Astrocyte of the spinal cord (primary cell): Measurements from ENCODE around the gene LCE3B.

Source experiments
- DNase-seq: peaks from one replicate; pipeline ENCODE4 v3.0.0; 2011; ENCODE audit warnings: low read depth, low spot score
- H3K4me3 ChIP-seq: 2 replicates; pipeline ENCODE4 v1.5.1; 2011; ENCODE audit warnings: low read depth, mild to moderate bottlenecking, low read length, moderate library complexity
- in situ Hi-C: cut with HindIII; loops from 2 replicates; pipeline ENCODE4 v1.10.0; 2017; ENCODE audit warnings: low sequenced_read_pairs
- TF ChIP-seq, protein P1 (sequence below): IDR thresholded peaks from 2 replicates; pipeline ENCODE4 v1.5.1; 2012; ENCODE audit warnings: low read depth, mild to moderate bottlenecking, low read length, inconsistent platforms

Gene LCE3B

DNA sequence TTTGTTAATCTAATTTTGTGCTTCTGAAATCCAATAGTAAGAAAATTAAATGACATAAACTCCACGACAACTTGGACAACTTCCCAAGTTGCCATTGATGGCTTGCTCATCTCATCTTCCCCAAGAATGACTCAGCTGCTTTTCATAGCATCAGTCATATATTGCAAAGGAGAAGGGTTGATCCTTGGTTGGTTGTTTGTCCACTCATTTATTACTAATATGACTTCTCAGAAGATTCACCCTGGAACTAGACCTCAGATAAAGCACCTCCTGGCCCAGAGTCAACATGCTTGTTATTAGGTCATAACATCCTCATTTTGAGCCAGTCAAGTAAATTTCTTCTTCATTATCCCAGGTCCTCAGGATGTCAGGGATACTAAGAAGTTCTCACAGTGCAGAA, 31.0 kb upstream of the LCE3B start:
- DNase-seq: no peak
- no peak overlapping the region for H3K4me3 ChIP-seq
- TF ChIP-seq, protein P1, sequence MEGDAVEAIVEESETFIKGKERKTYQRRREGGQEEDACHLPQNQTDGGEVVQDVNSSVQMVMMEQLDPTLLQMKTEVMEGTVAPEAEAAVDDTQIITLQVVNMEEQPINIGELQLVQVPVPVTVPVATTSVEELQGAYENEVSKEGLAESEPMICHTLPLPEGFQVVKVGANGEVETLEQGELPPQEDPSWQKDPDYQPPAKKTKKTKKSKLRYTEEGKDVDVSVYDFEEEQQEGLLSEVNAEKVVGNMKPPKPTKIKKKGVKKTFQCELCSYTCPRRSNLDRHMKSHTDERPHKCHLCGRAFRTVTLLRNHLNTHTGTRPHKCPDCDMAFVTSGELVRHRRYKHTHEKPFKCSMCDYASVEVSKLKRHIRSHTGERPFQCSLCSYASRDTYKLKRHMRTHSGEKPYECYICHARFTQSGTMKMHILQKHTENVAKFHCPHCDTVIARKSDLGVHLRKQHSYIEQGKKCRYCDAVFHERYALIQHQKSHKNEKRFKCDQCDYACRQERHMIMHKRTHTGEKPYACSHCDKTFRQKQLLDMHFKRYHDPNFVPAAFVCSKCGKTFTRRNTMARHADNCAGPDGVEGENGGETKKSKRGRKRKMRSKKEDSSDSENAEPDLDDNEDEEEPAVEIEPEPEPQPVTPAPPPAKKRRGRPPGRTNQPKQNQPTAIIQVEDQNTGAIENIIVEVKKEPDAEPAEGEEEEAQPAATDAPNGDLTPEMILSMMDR: no peak
- in situ Hi-C loops: no loop called here

GRCh38 chr1:152585586-152585985, 28.0 kb upstream of the LCE3B start:
- in situ Hi-C loops: no loop called here
- DNase-seq: no peak
- TF ChIP-seq, protein P1: no peak
- H3K4me3 ChIP-seq: no peak overlapping the region

GRCh38 chr1:152596986-152597385, 16.6 kb upstream of the LCE3B start:
- no peak for DNase-seq
- TF ChIP-seq, protein P1: no peak
- in situ Hi-C loops: no loop called here
- H3K4me3 ChIP-seq: no peak overlapping the region

DNA sequence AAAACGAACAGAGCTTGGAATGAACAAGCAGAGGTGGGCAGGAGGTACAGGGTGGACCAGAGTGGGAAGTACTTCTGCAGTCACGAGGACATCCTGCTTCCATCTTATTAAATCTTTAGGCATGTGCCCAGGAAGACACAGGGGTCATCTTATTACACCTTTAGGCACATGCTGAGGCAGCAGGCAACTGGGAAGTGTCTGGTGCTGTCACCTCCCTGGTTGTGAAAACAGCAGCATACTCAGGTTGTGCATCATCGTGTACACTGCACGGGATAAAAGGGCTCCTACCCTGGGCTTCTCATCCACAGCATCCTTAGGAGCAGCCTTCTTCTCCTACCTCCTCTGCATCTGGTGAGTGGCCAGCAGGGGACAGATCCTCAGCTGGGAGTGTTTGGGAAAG, 13.7 kb upstream of the LCE3B start, which contains the start of gene LCE3C:
LCE3C (plus strand) TSS at position 301 of the 400 bp plus-strand sequence. CDS start 498 bp downstream, outside the sequence.
- TF ChIP-seq, protein P1: no peak
- no peak for DNase-seq
- H3K4me3 ChIP-seq: no peak within 1 kb of the TSS
- in situ Hi-C loops: no loop called here

GRCh38 chr1:152621993-152622392, 8.4 kb downstream of the LCE3B start:
- TF ChIP-seq, protein P1: no peak
- no peak for DNase-seq
- in situ Hi-C loops: no loop called here
- H3K4me3 ChIP-seq: no peak overlapping the region

DNA sequence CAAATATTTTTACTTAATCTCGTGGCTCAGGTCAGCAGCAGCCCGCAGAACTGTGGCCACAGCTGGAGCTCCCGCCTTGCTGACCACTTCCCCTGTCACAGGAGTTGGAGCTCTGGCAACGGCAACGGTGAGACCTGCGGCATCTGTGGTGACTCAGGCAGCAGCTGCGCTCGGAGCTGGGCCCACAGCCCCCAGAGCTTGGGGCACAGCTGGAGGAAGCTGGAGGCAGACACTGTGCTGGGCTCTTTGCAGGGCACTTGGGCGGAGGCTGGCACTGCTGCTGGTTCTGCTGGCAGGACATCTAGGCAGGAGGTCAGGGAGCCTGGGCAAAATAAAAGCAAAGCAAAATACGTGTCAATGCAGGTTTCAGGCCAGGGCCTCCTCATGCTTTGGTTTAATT, 9.2 kb downstream of the LCE3B start, which contains the start of gene LCE3A:
LCE3A (minus strand) TSS at position 301 of the 400 bp plus-strand sequence; CDS start at position 301, 0 bp downstream.
- DNase-seq: no peak
- in situ Hi-C loops: no loop called here
- H3K4me3 ChIP-seq: no peak within 1 kb of the TSS
- TF ChIP-seq, protein P1: no peak
